ENCODE results near the gene COL4A2. TPM values are rescaled to one million over a fixed set of nuclear protein-coding genes. Genes with fewer than 3 reads are reported as not detected.

Gene COL4A2

GRCh38 chr13:110561344-110562035 lies 254.4 kb downstream of the COL4A2 start, which contains the start of gene RAB20:
Gene RAB20, minus strand, starts transcription at chr13:110561722. Its CDS starts 203 bp downstream, at chr13:110561519.
- H3K4me3 ChIP-seq (ENCODE audit: low read length in 2 of 2), result peak within 1 kb of the TSS; percentile 49 to 87
- H2BK15ac ChIP-seq (ENCODE audit: low read length), result no peak within 1 kb of the TSS
- H3K4me2 ChIP-seq (ENCODE audit: insufficient read depth, low read length, poor library complexity, severe bottlenecking), result peak within 1 kb of the TSS; percentile 95
- H3K79me1 ChIP-seq (ENCODE audit: low read depth, low read length), result peaks cover 3% of the 10 kb centered on the region
- no peak within 1 kb of the TSS for H2BK5ac ChIP-seq (ENCODE audit: low read length)
- DNase-seq (ENCODE audit: low spot score), result peak; percentile 56
- H3K9ac ChIP-seq (ENCODE audit: low read depth, low read length, poor library complexity), result peak within 1 kb of the TSS; percentile 30
- H3K14ac ChIP-seq (ENCODE audit: low read length), result peak within 1 kb of the TSS; percentile 75
- H3K9me3 ChIP-seq (replicated peaks in 1 of 2; ENCODE audit: control insufficient read depth in 2 of 2, insufficient read depth in 1 of 2, low read depth in 1 of 2, low read length in 2 of 2), result peaks cover 0 to 2% of the 10 kb centered on the region in 2 donors
- H4K91ac ChIP-seq (ENCODE audit: low read depth, low read length, poor library complexity), result no peak within 1 kb of the TSS
- no peaks in the 10 kb centered on the region for H3K36me3 ChIP-seq (replicated peaks in 1 of 2; ENCODE audit: control insufficient read depth in 2 of 2, insufficient read depth in 2 of 2, low read length in 2 of 2)
- peaks cover 3 to 59% (median 41%) of the 10 kb centered on the region in 3 experiments for H3K27me3 ChIP-seq (ENCODE audit: control insufficient read depth in 3 of 3, insufficient read depth in 3 of 3, low read depth in 1 of 3, low read length in 3 of 3)
- H3K23ac ChIP-seq (ENCODE audit: low read depth, low read length, poor library complexity), result peak within 1 kb of the TSS; percentile 44
- no peak within 1 kb of the TSS for H2AK5ac ChIP-seq (ENCODE audit: low read depth, low read length)
- peak within 1 kb of the TSS; percentile 94 for H2AFZ ChIP-seq (ENCODE audit: low read length)
- H2BK12ac ChIP-seq (ENCODE audit: low read length), result no peak within 1 kb of the TSS
- no peak within 1 kb of the TSS for H4K8ac ChIP-seq (ENCODE audit: low read depth, low read length)
- no peak within 1 kb of the TSS for H3K27ac ChIP-seq (replicated peaks; ENCODE audit: low read length)
- no CpG with 5 or more reads among the region's 79 CpGs for WGBS, 2 donors (ENCODE audit: extremely low coverage in 2 of 2, insufficient read length in 2 of 2, insufficient replicate concordance in 1 of 2)
- peaks cover 0 to 6% of the 10 kb centered on the region in 2 donors for H3K4me1 ChIP-seq (ENCODE audit: control insufficient read depth in 2 of 2, insufficient read depth in 1 of 2, low read depth in 1 of 2, low read length in 2 of 2)
- H3K18ac ChIP-seq (ENCODE audit: low read length), result peak within 1 kb of the TSS; percentile 88
- no peak within 1 kb of the TSS for H3K4ac ChIP-seq (ENCODE audit: low read length)
- H2BK120ac ChIP-seq (ENCODE audit: low read depth, low read length), result no peak within 1 kb of the TSS

GRCh38 chr13:110562036-110562597 lies 255.0 kb downstream of the COL4A2 start:
- no CpG with 5 or more reads among the region's 24 CpGs for WGBS, 2 donors (ENCODE audit: extremely low coverage in 2 of 2, insufficient read length in 2 of 2, insufficient replicate concordance in 1 of 2)
- Histone ChIP-seq H3K4ac (ENCODE audit: low read length) (no peak overlapping the region), H3K9me3 (replicated peaks in 1 of 2; ENCODE audit: control insufficient read depth in 2 of 2, insufficient read depth in 1 of 2, low read depth in 1 of 2, low read length in 2 of 2) (peaks cover 0 to 2% of the 10 kb centered on the region in 2 donors), H2AK5ac (ENCODE audit: low read depth, low read length) (no peak overlapping the region), H3K27me3 (ENCODE audit: control insufficient read depth in 3 of 3, insufficient read depth in 3 of 3, low read depth in 1 of 3, low read length in 3 of 3) (peaks cover 3 to 59% (median 41%) of the 10 kb centered on the region in 3 experiments), H3K4me1 (ENCODE audit: control insufficient read depth in 2 of 2, insufficient read depth in 1 of 2, low read depth in 1 of 2, low read length in 2 of 2) (peaks cover 0 to 6% of the 10 kb centered on the region in 2 donors), H3K18ac (ENCODE audit: low read length) (peak overlapping the region; percentile 88), H3K36me3 (replicated peaks in 1 of 2; ENCODE audit: control insufficient read depth in 2 of 2, insufficient read depth in 2 of 2, low read length in 2 of 2) (no peaks in the 10 kb centered on the region), H3K4me3 (ENCODE audit: low read length in 2 of 2) (peak overlapping the region; percentile 49 to 76), H2BK12ac (ENCODE audit: low read length) (no peak overlapping the region), H3K23ac (ENCODE audit: low read depth, low read length, poor library complexity) (no peak overlapping the region), H3K9ac (ENCODE audit: low read depth, low read length, poor library complexity) (peak overlapping the region; percentile 30), H4K91ac (ENCODE audit: low read depth, low read length, poor library complexity) (no peak overlapping the region), H3K4me2 (ENCODE audit: insufficient read depth, low read length, poor library complexity, severe bottlenecking) (peak overlapping the region; percentile 93), H3K79me1 (ENCODE audit: low read depth, low read length) (peaks cover 3% of the 10 kb centered on the region), H2BK5ac (ENCODE audit: low read length) (no peak overlapping the region), H4K8ac (ENCODE audit: low read depth, low read length) (no peak overlapping the region), H2BK15ac (ENCODE audit: low read length) (no peak overlapping the region), H2AFZ (ENCODE audit: low read length) (peak overlapping the region; percentile 94), H3K27ac (replicated peaks; ENCODE audit: low read length) (no peak overlapping the region), H3K14ac (ENCODE audit: low read length) (no peak overlapping the region), H2BK120ac (ENCODE audit: low read depth, low read length) (no peak overlapping the region)
- DNase-seq (ENCODE audit: low spot score), result peak; percentile 36

Small RNA genes within 50 kb of the gene (small RNA-seq; reads per million reads assigned to genes)
- not detected for gene MIR8073 (ENCODE audit: insufficient read depth)
